ENCODE data around the gene STX1B.

GRCh38 chr16:30942426-30942806, 68.0 kb downstream of the STX1B start:
- no peak for TF ChIP-seq FOXP2 (optimal IDR thresholded peaks at IDR 0.05; ENCODE audit: control extremely low read depth, extremely low read length, insufficient read depth)
- TF ChIP-seq EZH2 (IDR thresholded peaks at IDR 0.05) = no peak
